ENCODE data around the gene SMIM44. TPM values are rescaled to one million over a fixed set of nuclear protein-coding genes. Genes with fewer than 3 reads are reported as not detected.
A peak's percentile ranks its signal among the peaks of the same experiment; 100 is the strongest.

SMIM44 gene
- polyA plus RNA-seq, 1 donor (not counting 4 experiments of a cell fraction or from before 2014, with no cell fraction given) = not detected

DNA sequence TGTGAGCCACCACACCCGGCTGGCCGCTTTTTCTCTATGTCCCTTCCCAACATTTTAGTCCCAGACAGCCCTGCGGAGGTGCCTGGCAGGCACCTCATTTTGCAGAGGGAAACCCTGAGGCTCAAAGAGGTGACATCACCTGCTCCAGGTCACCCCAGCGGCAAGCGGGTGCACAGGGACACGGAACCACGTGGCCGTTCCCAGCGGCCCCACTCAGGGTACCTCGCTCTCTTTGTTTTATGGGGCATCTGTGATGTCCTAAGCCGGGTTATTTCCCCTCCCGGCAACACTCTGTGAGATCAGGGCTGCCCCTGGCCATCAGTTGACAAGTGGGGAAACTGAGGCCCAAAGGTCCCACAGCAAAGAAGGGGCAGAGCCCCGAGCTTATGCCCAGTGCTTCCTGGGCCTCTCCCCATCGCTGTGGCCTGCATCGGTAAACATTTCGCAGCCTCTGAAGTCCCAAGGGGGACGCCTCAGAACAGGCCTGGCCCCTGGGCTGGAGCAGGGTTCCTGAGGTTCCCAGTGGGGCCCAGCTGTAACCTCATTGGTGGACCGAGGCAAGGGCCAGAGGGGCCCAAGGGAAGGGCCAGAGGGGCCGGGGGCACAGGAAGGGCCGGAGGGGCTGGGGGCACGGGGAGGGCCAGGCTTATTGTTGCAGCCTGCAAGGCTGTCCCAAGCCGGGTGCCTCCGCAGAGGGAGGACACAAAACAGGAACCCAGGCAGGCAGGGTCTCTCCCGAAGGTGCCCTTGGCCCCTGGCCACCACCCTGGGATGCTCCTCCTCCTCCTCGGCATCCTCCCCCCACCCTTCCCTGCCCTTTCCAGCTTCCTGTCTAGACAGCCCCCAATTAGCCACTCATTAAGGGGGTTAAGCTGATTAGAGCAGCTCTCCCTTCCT lies 41.9 kb downstream of the SMIM44 start:
- DNase-seq (ENCODE audit: low read depth, low spot score) = no peak
- H3K9me3 ChIP-seq (ENCODE audit: control insufficient read depth, low read depth, low read length) = no peaks in the 10 kb centered on the region
- no peak overlapping the region for H3K4me3 ChIP-seq (ENCODE audit: control insufficient read depth in 2 of 3, extremely low read depth in 1 of 3, insufficient read depth in 2 of 3, low read depth in 1 of 3, low read length in 3 of 3)
- H3K4me1 ChIP-seq (ENCODE audit: control insufficient read depth, extremely low read depth, insufficient read depth, low read length) = no peaks in the 10 kb centered on the region
- TF ChIP-seq, protein P1, sequence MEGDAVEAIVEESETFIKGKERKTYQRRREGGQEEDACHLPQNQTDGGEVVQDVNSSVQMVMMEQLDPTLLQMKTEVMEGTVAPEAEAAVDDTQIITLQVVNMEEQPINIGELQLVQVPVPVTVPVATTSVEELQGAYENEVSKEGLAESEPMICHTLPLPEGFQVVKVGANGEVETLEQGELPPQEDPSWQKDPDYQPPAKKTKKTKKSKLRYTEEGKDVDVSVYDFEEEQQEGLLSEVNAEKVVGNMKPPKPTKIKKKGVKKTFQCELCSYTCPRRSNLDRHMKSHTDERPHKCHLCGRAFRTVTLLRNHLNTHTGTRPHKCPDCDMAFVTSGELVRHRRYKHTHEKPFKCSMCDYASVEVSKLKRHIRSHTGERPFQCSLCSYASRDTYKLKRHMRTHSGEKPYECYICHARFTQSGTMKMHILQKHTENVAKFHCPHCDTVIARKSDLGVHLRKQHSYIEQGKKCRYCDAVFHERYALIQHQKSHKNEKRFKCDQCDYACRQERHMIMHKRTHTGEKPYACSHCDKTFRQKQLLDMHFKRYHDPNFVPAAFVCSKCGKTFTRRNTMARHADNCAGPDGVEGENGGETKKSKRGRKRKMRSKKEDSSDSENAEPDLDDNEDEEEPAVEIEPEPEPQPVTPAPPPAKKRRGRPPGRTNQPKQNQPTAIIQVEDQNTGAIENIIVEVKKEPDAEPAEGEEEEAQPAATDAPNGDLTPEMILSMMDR (optimal IDR thresholded peaks at IDR 0.05 in 1 of 3, IDR thresholded peaks at IDR 0.05 in 1 of 3, conservative IDR thresholded peaks at IDR 0.05 in 1 of 3; ENCODE audit: extremely low read depth in 1 of 3, insufficient read depth in 2 of 3, low read length in 3 of 3) = no peak
- TF ChIP-seq EZH2 (IDR thresholded peaks at IDR 0.05; ENCODE audit: low read length) = no peak
- H2AFZ ChIP-seq (ENCODE audit: control insufficient read depth, low read length) = no peak overlapping the region
- no peak for FAIRE-seq
- H3K27ac ChIP-seq (ENCODE audit: control insufficient read depth, insufficient read depth, low read length) = no peak overlapping the region
- no peaks in the 10 kb centered on the region for H3K27me3 ChIP-seq (ENCODE audit: control insufficient read depth, extremely low read depth, insufficient read depth, low read length)
- no peaks in the 10 kb centered on the region for H3K9me1 ChIP-seq (ENCODE audit: control insufficient read depth, extremely low read depth, insufficient read depth, low read length)
- H3K9ac ChIP-seq (ENCODE audit: control insufficient read depth, extremely low read depth, insufficient read depth, low read length) = no peak overlapping the region
- dilution Hi-C loops (cut with MboI; ENCODE audit: extremely low pct_ligation_motif_present, low sequenced_read_pairs) = no loop called here
- H4K20me1 ChIP-seq (ENCODE audit: control insufficient read depth, extremely low read depth, insufficient read depth, low read length) = peaks cover 13% of the 10 kb centered on the region
- H3K36me3 ChIP-seq (ENCODE audit: control insufficient read depth in 2 of 2, extremely low read depth in 1 of 2, insufficient read depth in 2 of 2, low read length in 2 of 2) = peaks cover 31% of the 10 kb centered on the region in 2 experiments
- peaks cover 25% of the 10 kb centered on the region for H3K79me2 ChIP-seq (ENCODE audit: control insufficient read depth, insufficient read depth, low read length)
- no peak overlapping the region for H3K4me2 ChIP-seq (ENCODE audit: control insufficient read depth, extremely low read depth, insufficient read depth, low read depth, low read length)

DNA sequence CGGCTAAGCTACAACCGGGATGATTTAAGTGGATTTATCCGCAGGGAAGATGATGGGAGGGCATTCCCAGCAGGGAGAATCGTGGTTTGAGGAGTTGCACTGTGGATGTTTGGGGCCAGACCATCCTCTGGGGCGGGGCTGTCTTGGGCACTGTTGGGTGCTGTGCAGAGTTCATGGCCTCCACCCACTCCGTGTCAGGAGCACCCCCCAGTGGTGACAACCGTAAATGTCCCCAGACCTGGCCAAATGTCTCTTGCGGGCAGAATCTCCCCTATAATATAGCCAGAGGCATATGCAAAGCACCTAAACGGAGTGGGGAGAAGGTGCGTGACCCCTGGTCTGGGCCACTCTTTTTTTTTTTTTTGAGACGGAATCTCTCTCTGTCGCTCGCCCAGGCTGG lies 43.2 kb downstream of the SMIM44 start:
- TF ChIP-seq, protein P1 (optimal IDR thresholded peaks at IDR 0.05 in 1 of 3, IDR thresholded peaks at IDR 0.05 in 1 of 3, conservative IDR thresholded peaks at IDR 0.05 in 1 of 3; ENCODE audit: extremely low read depth in 1 of 3, insufficient read depth in 2 of 3, low read length in 3 of 3) = peak; percentile 47 to 76 (median 47)
- TF ChIP-seq EZH2 (IDR thresholded peaks at IDR 0.05; ENCODE audit: low read length) = no peak
- FAIRE-seq (peak; percentile 23), DNase-seq (ENCODE audit: low read depth, low spot score) (no peak)
- Histone ChIP-seq H2AFZ (ENCODE audit: control insufficient read depth, low read length) (no peak overlapping the region), H3K9me1 (ENCODE audit: control insufficient read depth, extremely low read depth, insufficient read depth, low read length) (no peaks in the 10 kb centered on the region), H3K9ac (ENCODE audit: control insufficient read depth, extremely low read depth, insufficient read depth, low read length) (no peak overlapping the region), H3K9me3 (ENCODE audit: control insufficient read depth, low read depth, low read length) (no peaks in the 10 kb centered on the region), H3K4me3 (ENCODE audit: control insufficient read depth in 2 of 3, extremely low read depth in 1 of 3, insufficient read depth in 2 of 3, low read depth in 1 of 3, low read length in 3 of 3) (no peak overlapping the region), H3K27ac (ENCODE audit: control insufficient read depth, insufficient read depth, low read length) (no peak overlapping the region), H3K36me3 (ENCODE audit: control insufficient read depth in 2 of 2, extremely low read depth in 1 of 2, insufficient read depth in 2 of 2, low read length in 2 of 2) (peaks cover 24% of the 10 kb centered on the region in 2 experiments), H4K20me1 (ENCODE audit: control insufficient read depth, extremely low read depth, insufficient read depth, low read length) (peaks cover 10% of the 10 kb centered on the region), H3K27me3 (ENCODE audit: control insufficient read depth, extremely low read depth, insufficient read depth, low read length) (no peaks in the 10 kb centered on the region), H3K4me1 (ENCODE audit: control insufficient read depth, extremely low read depth, insufficient read depth, low read length) (peaks cover 5% of the 10 kb centered on the region), H3K79me2 (ENCODE audit: control insufficient read depth, insufficient read depth, low read length) (peaks cover 22% of the 10 kb centered on the region), H3K4me2 (ENCODE audit: control insufficient read depth, extremely low read depth, insufficient read depth, low read depth, low read length) (no peak overlapping the region)
- dilution Hi-C loops (cut with MboI; ENCODE audit: extremely low pct_ligation_motif_present, low sequenced_read_pairs) = no loop called here
